ENCODE data around the gene CCDC97. TPM values are rescaled to one million over a fixed set of nuclear protein-coding genes. Genes with fewer than 3 reads are reported as not detected.
A peak's percentile ranks its signal among the peaks of the same experiment; 100 is the strongest.

The CCDC97 gene
- total and polyA plus RNA-seq, 4 donors: 7.0 to 24.3 (median 14.8) TPM

DNA sequence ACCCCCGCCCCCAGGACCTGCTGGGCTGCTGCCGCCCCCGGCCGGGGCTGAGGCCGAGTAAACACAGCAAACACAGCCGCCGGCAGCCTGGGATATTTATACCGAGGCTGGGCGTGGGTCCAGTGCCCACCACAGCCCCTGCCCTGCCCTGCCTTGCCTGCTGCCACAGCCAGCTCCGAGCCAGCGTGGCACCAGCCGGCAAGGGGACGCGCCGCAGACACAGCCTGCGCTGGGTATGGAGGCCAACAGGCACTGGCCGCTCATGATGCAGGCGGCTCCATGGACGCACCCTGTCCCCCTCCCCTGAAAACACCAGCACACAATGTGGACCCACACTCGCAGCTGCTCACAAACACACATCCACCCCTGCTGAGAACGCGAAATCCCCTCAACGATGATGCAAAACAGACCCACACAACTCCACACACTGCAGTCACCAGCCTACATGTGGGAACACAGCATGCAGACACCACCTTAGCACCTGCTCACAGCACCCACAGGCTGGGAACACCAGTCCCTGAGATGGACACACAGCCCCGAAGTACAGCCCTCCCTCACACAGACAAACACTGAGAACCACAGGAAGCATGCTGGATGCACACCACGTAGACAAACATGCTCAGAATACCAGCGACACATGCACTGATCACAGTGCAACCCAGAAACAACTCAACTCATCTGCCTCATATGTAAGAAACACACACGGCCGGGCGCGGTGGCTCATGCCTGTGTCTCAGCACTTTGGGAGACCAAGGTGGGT lies 16.2 kb downstream of the CCDC97 start:
- DNase-seq (no peak), ATAC-seq (ENCODE audit: low FRiP score) (peak; percentile 6)
- WGBS, 2 donors: 11 to 12% methylated on average over 30 of the region's 30 CpGs
- H3K27ac ChIP-seq (ENCODE audit: low read depth in 1 of 2, low read length in 2 of 2): peak overlapping the region; percentile 33 to 40
- H3K9me3 ChIP-seq (ENCODE audit: control insufficient read depth, low read length): no peaks in the 10 kb centered on the region
- H3K4me3 ChIP-seq (ENCODE audit: low read length in 2 of 2): no peak overlapping the region
- no peaks in the 10 kb centered on the region for H3K27me3 ChIP-seq (ENCODE audit: control insufficient read depth in 1 of 2, insufficient read depth in 2 of 2, low read length in 1 of 2)
- H3K4me1 ChIP-seq (ENCODE audit: control insufficient read depth in 1 of 2, insufficient read depth in 2 of 2, low read length in 2 of 2): no peaks in the 10 kb centered on the region
- intact Hi-C loops (cut with DNase I): loop anchor here in 1 of 2 donors (1.0 to 2.0 kb wide), 2 partner anchors 16 to 27 kb away; partner anchors contain the start of genes CCDC97 and TGFB1
- no peaks in the 10 kb centered on the region for H3K36me3 ChIP-seq (ENCODE audit: control insufficient read depth in 1 of 2, insufficient read depth in 2 of 2, low read length in 1 of 2)

DNA sequence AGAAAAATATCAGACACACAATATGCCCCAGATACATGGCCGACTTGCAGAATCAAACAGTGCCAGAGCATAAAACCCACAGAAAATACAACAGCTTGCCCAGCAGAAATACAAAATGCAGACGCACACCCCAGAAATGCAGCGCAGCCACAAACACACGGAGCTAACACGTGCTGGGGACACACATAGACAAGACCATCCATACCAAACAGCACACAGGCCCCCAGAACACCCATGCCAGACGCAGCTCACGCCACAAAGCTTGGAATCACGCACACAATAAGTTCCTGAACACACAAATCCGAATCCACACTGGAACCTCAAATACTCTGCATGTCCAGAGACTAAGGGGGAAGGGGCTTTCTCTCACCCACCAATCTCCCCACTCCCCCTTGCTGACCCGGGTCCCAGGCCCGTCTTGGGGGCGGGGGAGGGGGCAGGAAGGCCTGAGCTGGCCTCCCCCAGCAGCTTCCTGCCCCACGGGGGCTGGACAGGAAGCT lies 17.2 kb downstream of the CCDC97 start:
- DNase-seq (no peak), ATAC-seq (ENCODE audit: low FRiP score) (no peak)
- H3K36me3 ChIP-seq (ENCODE audit: control insufficient read depth in 1 of 2, insufficient read depth in 2 of 2, low read length in 1 of 2): peaks cover 0 to 1% of the 10 kb centered on the region in 2 donors
- H3K27ac ChIP-seq (ENCODE audit: low read depth in 1 of 2, low read length in 2 of 2): peak overlapping the region in 1 of 2 donors; percentile 14
- intact Hi-C loops (cut with DNase I): no loop called here
- H3K27me3 ChIP-seq (ENCODE audit: control insufficient read depth in 1 of 2, insufficient read depth in 2 of 2, low read length in 1 of 2): no peaks in the 10 kb centered on the region
- 59 to 70% methylated on average over 13 of the region's 13 CpGs for WGBS, 2 donors
- no peaks in the 10 kb centered on the region for H3K4me1 ChIP-seq (ENCODE audit: control insufficient read depth in 1 of 2, insufficient read depth in 2 of 2, low read length in 2 of 2)
- H3K4me3 ChIP-seq (ENCODE audit: low read length in 2 of 2): no peak overlapping the region
- no peaks in the 10 kb centered on the region for H3K9me3 ChIP-seq (ENCODE audit: control insufficient read depth, low read length)

DNA sequence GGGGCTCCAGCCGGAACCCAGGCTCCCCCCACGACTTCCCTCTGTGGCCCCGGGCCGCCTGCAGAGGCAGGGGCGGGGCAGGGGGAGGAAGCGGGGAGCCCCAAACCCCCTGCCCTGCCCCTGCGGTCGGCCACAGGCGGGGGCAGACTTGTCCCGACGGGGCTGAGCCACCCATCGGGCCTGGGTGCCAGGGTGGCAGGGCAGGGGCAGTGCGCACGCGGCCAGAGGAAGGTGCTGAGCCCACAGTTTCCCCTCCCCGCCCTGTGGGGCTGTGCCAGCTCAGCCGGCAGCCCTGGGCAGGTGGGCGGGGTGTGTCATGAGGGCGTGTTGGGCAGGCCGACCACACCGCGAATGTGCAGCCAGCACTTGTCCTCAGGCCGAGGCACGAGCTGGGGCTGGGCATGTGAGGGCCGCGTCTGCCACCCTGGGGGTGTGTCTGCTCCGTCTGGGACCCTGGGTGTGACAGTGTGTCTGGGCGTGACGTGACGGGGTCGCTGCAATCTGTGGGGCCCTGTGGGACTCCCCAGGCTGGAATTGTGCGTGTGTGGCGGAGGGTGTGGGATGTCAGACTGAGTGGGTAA lies 17.7 kb downstream of the CCDC97 start:
- ATAC-seq (ENCODE audit: low FRiP score) (peak; percentile 44), DNase-seq (peak; percentile 85 to 86)
- Histone ChIP-seq H3K27ac (ENCODE audit: low read depth in 1 of 2, low read length in 2 of 2) (peak overlapping the region in 1 of 2 donors; percentile 2), H3K36me3 (ENCODE audit: control insufficient read depth in 1 of 2, insufficient read depth in 2 of 2, low read length in 1 of 2) (peaks cover 0 to 2% of the 10 kb centered on the region in 2 donors), H3K4me3 (ENCODE audit: low read length in 2 of 2) (no peak overlapping the region), H3K27me3 (ENCODE audit: control insufficient read depth in 1 of 2, insufficient read depth in 2 of 2, low read length in 1 of 2) (no peaks in the 10 kb centered on the region), H3K9me3 (ENCODE audit: control insufficient read depth, low read length) (no peaks in the 10 kb centered on the region), H3K4me1 (ENCODE audit: control insufficient read depth in 1 of 2, insufficient read depth in 2 of 2, low read length in 2 of 2) (no peaks in the 10 kb centered on the region)
- WGBS, 2 donors: 39 to 60% methylated on average over 32 to 33 of the region's 33 CpGs
- intact Hi-C loops (cut with DNase I): no loop called here

DNA sequence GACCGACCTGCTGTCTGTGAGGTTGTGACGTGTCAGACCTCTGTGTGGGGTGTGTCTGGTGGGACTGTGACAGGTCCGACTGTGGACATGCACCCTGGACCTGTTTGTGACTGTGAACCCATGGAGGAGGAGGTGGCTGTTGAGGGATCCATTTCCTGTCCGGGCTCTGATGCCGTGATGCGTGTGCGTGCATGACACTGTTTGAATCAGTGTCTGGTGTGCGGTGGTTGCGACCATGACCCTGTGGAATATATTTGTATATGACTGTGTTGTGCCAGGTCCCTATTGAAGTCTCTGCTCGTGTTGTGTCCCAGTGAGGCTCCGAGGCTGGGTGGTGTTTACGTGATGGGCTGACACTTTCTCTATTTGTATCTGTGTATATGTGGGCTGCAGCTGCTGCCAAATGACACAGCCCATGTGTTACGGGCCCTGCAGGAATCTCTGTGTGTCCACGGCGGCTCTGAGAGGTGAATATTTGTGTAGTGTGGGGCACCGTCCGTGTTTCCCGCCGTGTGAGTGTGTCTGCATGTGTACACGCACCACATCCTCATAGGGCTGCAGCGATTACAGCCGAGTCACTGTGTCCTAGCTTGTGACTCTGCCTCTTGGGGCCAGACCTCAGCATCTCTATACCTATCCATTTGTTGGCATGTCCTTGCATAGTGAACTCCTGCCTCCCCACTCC lies 18.3 kb downstream of the CCDC97 start:
- DNase-seq: no peak
- no peaks in the 10 kb centered on the region for H3K27me3 ChIP-seq (ENCODE audit: control insufficient read depth in 1 of 2, insufficient read depth in 2 of 2, low read length in 1 of 2)
- 76 to 81% methylated on average over 22 of the region's 22 CpGs for WGBS, 2 donors
- H3K36me3 ChIP-seq (ENCODE audit: control insufficient read depth in 1 of 2, insufficient read depth in 2 of 2, low read length in 1 of 2): peaks cover 0 to 2% of the 10 kb centered on the region in 2 donors
- ATAC-seq (ENCODE audit: low FRiP score): no peak
- no peaks in the 10 kb centered on the region for H3K4me1 ChIP-seq (ENCODE audit: control insufficient read depth in 1 of 2, insufficient read depth in 2 of 2, low read length in 2 of 2)
- no peak overlapping the region for H3K27ac ChIP-seq (ENCODE audit: low read depth in 1 of 2, low read length in 2 of 2)
- no peaks in the 10 kb centered on the region for H3K9me3 ChIP-seq (ENCODE audit: control insufficient read depth, low read length)
- H3K4me3 ChIP-seq (ENCODE audit: low read length in 2 of 2): no peak overlapping the region
- intact Hi-C loops (cut with DNase I): no loop called here

GRCh38 chr19:41328842-41329225 lies 18.9 kb downstream of the CCDC97 start:
- H3K36me3 ChIP-seq (ENCODE audit: control insufficient read depth in 1 of 2, insufficient read depth in 2 of 2, low read length in 1 of 2): peaks cover 0 to 2% of the 10 kb centered on the region in 2 donors
- ATAC-seq (ENCODE audit: low FRiP score) (no peak), DNase-seq (peak in 1 of 2 donors; percentile 73)

GRCh38 chr19:41330481-41330880 lies 20.5 kb downstream of the CCDC97 start:
- Histone ChIP-seq H3K27ac (ENCODE audit: low read depth in 1 of 2, low read length in 2 of 2) (no peak overlapping the region), H3K9me3 (ENCODE audit: control insufficient read depth, low read length) (no peaks in the 10 kb centered on the region), H3K4me1 (ENCODE audit: control insufficient read depth in 1 of 2, insufficient read depth in 2 of 2, low read length in 2 of 2) (no peaks in the 10 kb centered on the region), H3K4me3 (ENCODE audit: low read length in 2 of 2) (no peak overlapping the region), H3K27me3 (ENCODE audit: control insufficient read depth in 1 of 2, insufficient read depth in 2 of 2, low read length in 1 of 2) (no peaks in the 10 kb centered on the region), H3K36me3 (ENCODE audit: control insufficient read depth in 1 of 2, insufficient read depth in 2 of 2, low read length in 1 of 2) (peaks cover 0 to 2% of the 10 kb centered on the region in 2 donors)
- ATAC-seq (ENCODE audit: low FRiP score): no peak
- WGBS, 2 donors: 85 to 89% methylated on average over 4 of the region's 4 CpGs
- no peak for DNase-seq
- intact Hi-C loops (cut with DNase I): no loop called here

More at GRCh38 chr19:41328842-41329225, 18.9 kb downstream of the CCDC97 start:
- H3K4me3 ChIP-seq (ENCODE audit: low read length in 2 of 2): no peak overlapping the region
- H3K27ac ChIP-seq (ENCODE audit: low read depth in 1 of 2, low read length in 2 of 2): no peak overlapping the region
- no peaks in the 10 kb centered on the region for H3K4me1 ChIP-seq (ENCODE audit: control insufficient read depth in 1 of 2, insufficient read depth in 2 of 2, low read length in 2 of 2)
- 95 to 100% methylated on average over 1 of the region's 1 CpG for WGBS, 2 donors
- H3K27me3 ChIP-seq (ENCODE audit: control insufficient read depth in 1 of 2, insufficient read depth in 2 of 2, low read length in 1 of 2): no peaks in the 10 kb centered on the region
- H3K9me3 ChIP-seq (ENCODE audit: control insufficient read depth, low read length): no peaks in the 10 kb centered on the region
- intact Hi-C loops (cut with DNase I): no loop called here

DNA sequence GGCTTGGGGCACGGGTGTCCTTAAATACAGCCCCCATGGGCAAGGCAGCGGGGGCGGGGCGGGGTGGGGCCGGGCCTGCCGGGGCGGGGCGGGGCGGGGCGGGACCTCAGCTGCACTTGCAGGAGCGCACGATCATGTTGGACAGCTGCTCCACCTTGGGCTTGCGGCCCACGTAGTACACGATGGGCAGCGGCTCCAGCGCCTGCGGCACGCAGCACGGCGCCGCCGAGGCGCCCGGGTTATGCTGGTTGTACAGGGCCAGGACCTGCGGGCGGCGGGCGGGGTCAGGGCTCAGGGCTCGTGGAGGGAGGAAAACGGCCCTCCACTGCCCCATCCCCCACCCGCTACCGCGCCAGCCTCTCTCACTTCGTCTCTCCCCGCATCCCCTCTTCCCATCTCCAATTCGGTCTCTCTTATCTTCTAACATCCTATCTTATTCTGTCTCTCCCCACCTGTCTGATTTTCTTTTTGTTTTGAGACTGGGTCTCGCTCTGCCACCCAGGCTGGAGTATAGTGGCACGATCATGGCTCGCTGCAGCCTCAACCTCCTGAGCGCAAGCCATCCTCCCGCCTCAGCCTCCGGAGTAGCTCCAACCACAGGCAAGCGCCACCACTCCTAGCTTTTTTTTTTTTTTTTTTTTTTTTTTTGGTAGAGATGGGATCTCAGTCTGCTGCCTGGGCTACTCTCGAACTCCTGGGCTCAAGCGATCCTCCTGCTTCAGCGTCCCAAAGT lies 21.1 kb downstream of the CCDC97 start:
- H3K27ac ChIP-seq (ENCODE audit: low read depth in 1 of 2, low read length in 2 of 2): no peak overlapping the region
- no peaks in the 10 kb centered on the region for H3K9me3 ChIP-seq (ENCODE audit: control insufficient read depth, low read length)
- intact Hi-C loops (cut with DNase I): no loop called here
- ATAC-seq (ENCODE audit: low FRiP score): no peak
- H3K4me1 ChIP-seq (ENCODE audit: control insufficient read depth in 1 of 2, insufficient read depth in 2 of 2, low read length in 2 of 2): no peaks in the 10 kb centered on the region
- H3K4me3 ChIP-seq (ENCODE audit: low read length in 2 of 2): no peak overlapping the region
- DNase-seq: no peak
- H3K36me3 ChIP-seq (ENCODE audit: control insufficient read depth in 1 of 2, insufficient read depth in 2 of 2, low read length in 1 of 2): peaks cover 0 to 2% of the 10 kb centered on the region in 2 donors
- WGBS, 2 donors: 76 to 83% methylated on average over 35 to 47 of the region's 47 CpGs
- no peaks in the 10 kb centered on the region for H3K27me3 ChIP-seq (ENCODE audit: control insufficient read depth in 1 of 2, insufficient read depth in 2 of 2, low read length in 1 of 2)

GRCh38 chr19:41332000-41332399 lies 22.0 kb downstream of the CCDC97 start:
- WGBS, 2 donors: 86 to 90% methylated on average over 16 of the region's 16 CpGs
- H3K4me1 ChIP-seq (ENCODE audit: control insufficient read depth in 1 of 2, insufficient read depth in 2 of 2, low read length in 2 of 2): no peaks in the 10 kb centered on the region
- no peaks in the 10 kb centered on the region for H3K9me3 ChIP-seq (ENCODE audit: control insufficient read depth, low read length)
- ATAC-seq (ENCODE audit: low FRiP score): no peak
- intact Hi-C loops (cut with DNase I): no loop called here
- no peak overlapping the region for H3K4me3 ChIP-seq (ENCODE audit: low read length in 2 of 2)
- no peaks in the 10 kb centered on the region for H3K27me3 ChIP-seq (ENCODE audit: control insufficient read depth in 1 of 2, insufficient read depth in 2 of 2, low read length in 1 of 2)
- no peak overlapping the region for H3K27ac ChIP-seq (ENCODE audit: low read depth in 1 of 2, low read length in 2 of 2)
- H3K36me3 ChIP-seq (ENCODE audit: control insufficient read depth in 1 of 2, insufficient read depth in 2 of 2, low read length in 1 of 2): peaks cover 0 to 2% of the 10 kb centered on the region in 2 donors
- no peak for DNase-seq

Data from aorta (tissue), 5 donors.